Measurements from ENCODE around the gene PAK1. TPM values are rescaled to one million over a fixed set of nuclear protein-coding genes. Genes with fewer than 3 reads are reported as not detected.

The PAK1 gene
- total and polyA plus RNA-seq, 9 of the 15 experiments (the other 6 are each of a cell fraction or from before 2014, with no cell fraction given), result 0.52 to 11.7 (median 1.9) TPM

DNA sequence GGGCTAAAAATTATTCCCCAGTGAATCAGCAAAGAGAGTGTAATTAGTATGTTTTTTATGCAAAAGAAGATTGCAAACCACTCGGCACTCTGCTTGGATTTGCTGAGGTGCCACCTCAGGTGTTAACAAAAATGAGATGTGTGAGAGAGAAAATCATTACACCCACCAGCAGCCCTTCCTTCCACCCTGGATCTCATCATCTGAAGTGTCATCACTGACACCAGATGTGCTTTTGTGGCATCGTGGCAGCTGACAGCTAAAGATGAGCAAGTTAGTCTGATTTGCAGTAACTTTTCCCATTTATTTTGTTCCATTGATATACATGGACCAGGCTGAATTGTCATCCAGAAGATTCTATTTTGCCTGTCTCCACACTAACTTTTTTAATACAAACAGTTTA lies 44.6 kb upstream of the PAK1 start:
- 4% methylated on average over 2 of the region's 2 CpGs for WGBS (ENCODE audit: insufficient coverage, low coverage, missing lambda C conversion rate)
- Histone ChIP-seq H3K36me3 (ENCODE audit: control insufficient read depth, insufficient read depth, low read length) (no peaks in the 10 kb centered on the region), H3K4me1 (replicated peaks in 1 of 2; ENCODE audit: control insufficient read depth in 2 of 2, insufficient read depth in 2 of 2, low read length in 2 of 2) (no peaks in the 10 kb centered on the region), H2AFZ (ENCODE audit: low read depth, low read length) (no peak overlapping the region), H3K4me2 (ENCODE audit: insufficient read depth, low read length) (no peak overlapping the region), H3K27me3 (ENCODE audit: control insufficient read depth in 2 of 2, insufficient read depth in 2 of 2, low read length in 2 of 2) (peaks cover 0 to 5% of the 10 kb centered on the region in 2 experiments; a peak in 1 of 5 replicates), H3K27ac (ENCODE audit: extremely low read depth, low read depth, low read length) (no peak overlapping the region), H3K9me3 (replicated peaks; ENCODE audit: control insufficient read depth, insufficient read depth, low read depth, low read length) (no peaks in the 10 kb centered on the region), H3K4me3 (no peak overlapping the region), H3K9me1 (ENCODE audit: control insufficient read depth, insufficient read depth, low read length) (no peaks in the 10 kb centered on the region), H3K79me2 (ENCODE audit: control insufficient read depth, insufficient read depth, low read length) (no peaks in the 10 kb centered on the region), H4K20me1 (replicated peaks; ENCODE audit: control insufficient read depth, insufficient read depth, low read length) (no peaks in the 10 kb centered on the region), H3K9ac (ENCODE audit: insufficient read depth in 1 of 2, low read depth in 2 of 2, low read length in 2 of 2) (no peak overlapping the region)
- ATAC-seq (no peak), FAIRE-seq (no peak), DNase-seq (ENCODE audit: extremely low read depth in 1 of 4, low spot score in 3 of 4) (no peak)
- in situ Hi-C loops (cut with MboI) (no loop called here), intact Hi-C loops (cut with micrococcal nuclease) (no loop called here)
- ChIA-PET CTCF (ENCODE audit: low intra/inter-chr PET ratio) (no interaction called here), POLR2A (no interaction called here)
- TF ChIP-seq POLR3G (IDR thresholded peaks at IDR 0.05; ENCODE audit: extremely low read depth, insufficient read length, insufficient replicate concordance), result no peak
- TF ChIP-seq HMGN3 (IDR thresholded peaks at IDR 0.05; ENCODE audit: borderline replicate concordance, extremely low read depth, insufficient read length, low read depth, low read length), result no peak
- no TSS peak for BruUV-seq (replicated peaks)

DNA sequence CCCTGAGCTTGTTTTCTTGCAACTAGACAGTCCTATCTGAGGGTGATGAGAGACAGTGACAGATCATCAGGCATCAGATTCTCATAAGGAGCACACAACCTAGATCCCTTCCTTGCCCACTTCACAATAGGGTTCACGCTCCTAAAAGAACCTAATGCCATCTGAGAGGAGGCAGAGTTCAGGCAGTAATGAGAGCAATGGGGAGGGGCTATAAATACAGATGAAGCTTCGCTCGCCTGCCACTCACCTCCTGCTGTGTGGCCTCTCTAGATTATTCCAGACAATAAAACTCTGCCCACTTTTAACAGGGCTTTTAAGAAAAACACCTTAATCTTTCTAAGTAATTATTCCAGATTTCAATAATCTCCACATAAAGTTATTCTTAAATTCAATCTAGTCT lies 43.9 kb upstream of the PAK1 start:
- CTCF ChIA-PET (ENCODE audit: low intra/inter-chr PET ratio), result no interaction called here
- BruUV-seq (replicated peaks), result no TSS peak
- Histone ChIP-seq H2AFZ (ENCODE audit: low read depth, low read length) (no peak overlapping the region), H3K9me1 (ENCODE audit: control insufficient read depth, insufficient read depth, low read length) (no peaks in the 10 kb centered on the region), H3K4me1 (replicated peaks in 1 of 2; ENCODE audit: control insufficient read depth in 2 of 2, insufficient read depth in 2 of 2, low read length in 2 of 2) (no peaks in the 10 kb centered on the region), H3K4me2 (ENCODE audit: insufficient read depth, low read length) (no peak overlapping the region), H3K4me3 (no peak overlapping the region), H3K27ac (ENCODE audit: extremely low read depth, low read depth, low read length) (no peak overlapping the region), H3K27me3 (ENCODE audit: control insufficient read depth in 2 of 2, insufficient read depth in 2 of 2, low read length in 2 of 2) (peaks cover 0 to 5% of the 10 kb centered on the region in 2 experiments; a peak in 1 of 5 replicates), H3K79me2 (ENCODE audit: control insufficient read depth, insufficient read depth, low read length) (no peaks in the 10 kb centered on the region), H3K9me3 (replicated peaks; ENCODE audit: control insufficient read depth, insufficient read depth, low read depth, low read length) (no peaks in the 10 kb centered on the region), H3K36me3 (ENCODE audit: control insufficient read depth, insufficient read depth, low read length) (no peaks in the 10 kb centered on the region), H3K9ac (ENCODE audit: insufficient read depth in 1 of 2, low read depth in 2 of 2, low read length in 2 of 2) (no peak overlapping the region), H4K20me1 (replicated peaks; ENCODE audit: control insufficient read depth, insufficient read depth, low read length) (no peaks in the 10 kb centered on the region)
- POLR2A ChIA-PET, result no interaction called here
- intact Hi-C loops (cut with micrococcal nuclease) (no loop called here), in situ Hi-C loops (cut with MboI) (no loop called here)
- ATAC-seq, result no peak
- FAIRE-seq, result no peak
- 2% methylated on average over 3 of the region's 3 CpGs for WGBS (ENCODE audit: insufficient coverage, low coverage, missing lambda C conversion rate)
- no peak for DNase-seq (ENCODE audit: extremely low read depth in 1 of 4, low spot score in 3 of 4)
- TF ChIP-seq MLX (CRISPR knock-in tag; conservative IDR thresholded peaks at IDR 0.05), result no peak
- TF ChIP-seq, protein P1, sequence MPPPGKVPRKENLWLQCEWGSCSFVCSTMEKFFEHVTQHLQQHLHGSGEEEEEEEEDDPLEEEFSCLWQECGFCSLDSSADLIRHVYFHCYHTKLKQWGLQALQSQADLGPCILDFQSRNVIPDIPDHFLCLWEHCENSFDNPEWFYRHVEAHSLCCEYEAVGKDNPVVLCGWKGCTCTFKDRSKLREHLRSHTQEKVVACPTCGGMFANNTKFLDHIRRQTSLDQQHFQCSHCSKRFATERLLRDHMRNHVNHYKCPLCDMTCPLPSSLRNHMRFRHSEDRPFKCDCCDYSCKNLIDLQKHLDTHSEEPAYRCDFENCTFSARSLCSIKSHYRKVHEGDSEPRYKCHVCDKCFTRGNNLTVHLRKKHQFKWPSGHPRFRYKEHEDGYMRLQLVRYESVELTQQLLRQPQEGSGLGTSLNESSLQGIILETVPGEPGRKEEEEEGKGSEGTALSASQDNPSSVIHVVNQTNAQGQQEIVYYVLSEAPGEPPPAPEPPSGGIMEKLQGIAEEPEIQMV (tag; conservative IDR thresholded peaks at IDR 0.05; ENCODE audit: low read depth), result no peak
- no peak for TF ChIP-seq HMG20B (CRISPR knock-in tag; IDR thresholded peaks at IDR 0.05)
- TF ChIP-seq MECOM (CRISPR knock-in tag; IDR thresholded peaks at IDR 0.05), result no peak
- TF ChIP-seq PHB2 (IDR thresholded peaks at IDR 0.05; ENCODE audit: low read depth), result no peak
- TF ChIP-seq TBL1XR1 (IDR thresholded peaks at IDR 0.05; ENCODE audit: low read length in 2 of 2), result no peak
- TF ChIP-seq ZNF511 (CRISPR knock-in tag; IDR thresholded peaks at IDR 0.05), result no peak
- TF ChIP-seq CBX8 (IDR thresholded peaks at IDR 0.05; ENCODE audit: borderline replicate concordance, extremely low read depth, low read depth, low read length, poor library complexity, severe bottlenecking), result no peak
- no peak for TF ChIP-seq RCOR1 (IDR thresholded peaks at IDR 0.05; ENCODE audit: borderline replicate concordance in 1 of 2, low read depth in 2 of 2, low read length in 2 of 2)
- TF ChIP-seq SMAD4 (CRISPR knock-in tag; conservative IDR thresholded peaks at IDR 0.05), result no peak
